HG02981 (cell line): ENCODE measurements around the gene TBC1D1.
A peak's percentile ranks its signal among the peaks of the same experiment; 100 is the strongest.

ENCODE experiments used
- ATAC-seq: cut with Tn5 transposase; IDR thresholded peaks from one replicate; pipeline ENCODE4 v1.9.1; 2021; ENCODE audit warnings: mild to moderate bottlenecking, moderate library complexity; ENCODE audit not compliant: unreplicated experiment

The TBC1D1 gene

GRCh38 chr4:38119668-38120385 lies 228.9 kb downstream of the TBC1D1 start:
- no peak for ATAC-seq

- ATAC-seq: no peak
Observed at GRCh38 chr4:38120772-38121171, 229.9 kb downstream of the TBC1D1 start.

GRCh38 chr4:38122060-38122459 lies 231.2 kb downstream of the TBC1D1 start:
- ATAC-seq: no peak

- ATAC-seq: no peak
Observed at GRCh38 chr4:38123555-38123954, 232.7 kb downstream of the TBC1D1 start.

GRCh38 chr4:38124961-38125360 lies 234.1 kb downstream of the TBC1D1 start:
- ATAC-seq: no peak

GRCh38 chr4:38125816-38126215 lies 234.9 kb downstream of the TBC1D1 start:
- ATAC-seq: no peak

- ATAC-seq: peak; percentile 40
Observed at GRCh38 chr4:38128478-38129459, 237.9 kb downstream of the TBC1D1 start.

GRCh38 chr4:38129460-38130227 lies 238.8 kb downstream of the TBC1D1 start:
- no peak for ATAC-seq

GRCh38 chr4:38130884-38131283 lies 240.0 kb downstream of the TBC1D1 start:
- no peak for ATAC-seq

GRCh38 chr4:38131371-38132091 lies 240.6 kb downstream of the TBC1D1 start:
- no peak for ATAC-seq

- peak; percentile 80 for ATAC-seq
Observed at GRCh38 chr4:38132107-38132673, 241.3 kb downstream of the TBC1D1 start.

GRCh38 chr4:38132843-38133662 lies 242.2 kb downstream of the TBC1D1 start:
- no peak for ATAC-seq

- ATAC-seq: no peak
Observed at GRCh38 chr4:38133711-38134480, 243.0 kb downstream of the TBC1D1 start.

- no peak for ATAC-seq
Observed at GRCh38 chr4:38135201-38135600, 244.3 kb downstream of the TBC1D1 start.

- no peak for ATAC-seq
Observed at GRCh38 chr4:38136604-38137003, 245.7 kb downstream of the TBC1D1 start.

GRCh38 chr4:38137080-38137479 lies 246.2 kb downstream of the TBC1D1 start:
- ATAC-seq: no peak

GRCh38 chr4:38138363-38138762 lies 247.5 kb downstream of the TBC1D1 start:
- no peak for ATAC-seq

GRCh38 chr4:38139187-38139586 lies 248.3 kb downstream of the TBC1D1 start:
- no peak for ATAC-seq
